Fibroblast of lung (primary cell): ENCODE data around the gene CREB5. TPM values are rescaled to one million over a fixed set of nuclear protein-coding genes. Genes with fewer than 3 reads are reported as not detected.

Source experiments
- DNase-seq, 2 donors: peaks; one replicate each; pipeline versions ENCODE4 v3.0.0 to v3.0.0-alpha.2; 2010; ENCODE audit warnings: low read depth in 2 of 2
- H2AFZ ChIP-seq: 2 replicates; pipeline ENCODE4 v1.5.1; 2012; ENCODE audit warnings: low read length, control low read depth, inconsistent platforms
- H3K27ac ChIP-seq: 2 replicates; pipeline ENCODE4 v1.5.1; 2011; ENCODE audit warnings: low read length, control low read depth; ENCODE audit not compliant: insufficient read depth
- H3K27me3 ChIP-seq: 2 replicates; pipeline ENCODE4 v1.5.1; 2011; ENCODE audit warnings: mild to moderate bottlenecking, low read length; ENCODE audit not compliant: control insufficient read depth, insufficient read depth
- H3K36me3 ChIP-seq: 2 replicates; pipeline ENCODE4 v1.5.1; 2011; ENCODE audit warnings: low read length; ENCODE audit not compliant: control insufficient read depth, insufficient read depth
- H3K4me1 ChIP-seq: 2 replicates; pipeline ENCODE4 v1.5.1; 2011; ENCODE audit warnings: low read length; ENCODE audit not compliant: control insufficient read depth, insufficient read depth; ENCODE audit errors: extremely low read depth
- H3K4me2 ChIP-seq: 2 replicates; pipeline ENCODE4 v1.5.1; 2011; ENCODE audit warnings: low read length, control low read depth; ENCODE audit not compliant: insufficient read depth; ENCODE audit errors: extremely low read depth
- H3K4me3 ChIP-seq, 4 experiments: fragments of 200-600 bp in 1 of 4; sonication (generic) in 1 of 4; replicated peaks in 1 of 4; 2 replicates each; pipeline ENCODE4 v1.5.1; 2011 to 2016; ENCODE audit warnings: low read length in 4 of 4, low read depth in 3 of 4, mild to moderate bottlenecking in 3 of 4, control low read depth in 2 of 4, inconsistent platforms in 1 of 4, mixed read lengths in 1 of 4; ENCODE audit not compliant: insufficient read depth in 1 of 4; ENCODE audit errors: control extremely low read depth in 1 of 4
- H3K79me2 ChIP-seq: 2 replicates; pipeline ENCODE4 v1.5.1; 2012; ENCODE audit warnings: mild to moderate bottlenecking, low read length, inconsistent platforms; ENCODE audit not compliant: control insufficient read depth, insufficient read depth
- H3K9ac ChIP-seq: 2 replicates; pipeline ENCODE4 v1.5.1; 2011; ENCODE audit warnings: mild to moderate bottlenecking, low read length, control low read depth; ENCODE audit not compliant: insufficient read depth
- H3K9me3 ChIP-seq: 2 replicates; pipeline ENCODE4 v1.5.1; 2012; ENCODE audit warnings: low read depth, low read length; ENCODE audit not compliant: control insufficient read depth, insufficient read depth
- H4K20me1 ChIP-seq: 2 replicates; pipeline ENCODE4 v1.5.1; 2011; ENCODE audit warnings: low read length; ENCODE audit not compliant: control insufficient read depth, insufficient read depth; ENCODE audit errors: extremely low read depth
- CTCF ChIP-seq, 2 donors: IDR thresholded peaks in 1 of 2; conservative IDR thresholded peaks in 1 of 2; 1 replicate in 1 of 2; 2 replicates in 1 of 2; pipeline ENCODE4 v1.5.1; 2011 to 2012; ENCODE audit warnings: low read length in 2 of 2, control low read depth in 1 of 2, inconsistent platforms in 1 of 2, low read depth in 1 of 2, mild to moderate bottlenecking in 1 of 2
- EZH2 ChIP-seq: IDR thresholded peaks from 2 replicates; pipeline ENCODE4 v1.5.1; 2012; ENCODE audit warnings: low read length, control low read depth, mild to moderate bottlenecking; ENCODE audit errors: missing control alignments
- polyA plus RNA-seq, 2 donors: library from polyadenylated mRNA; depleted of rRNA in 1 of 2; stranded (reverse) in 1 of 2; unstranded in 1 of 2; fragments of >200 nt; gene quantifications; 2 replicates each; pipeline ENCODE4 v1.2.1, GENCODE V29; 2011 to 2012; ENCODE audit warnings: missing spikeins in 1 of 2
- total RNA-seq: library from RNA; depleted of rRNA; stranded (reverse); fragments of >200 nt; gene quantifications from 2 replicates; pipeline ENCODE4 v1.2.1, GENCODE V29; 2014

The CREB5 gene
- total and polyA plus RNA-seq, 2 donors (not counting 1 experiment from before 2014, with no cell fraction given), result 8.2 to 28.4 TPM

GRCh38 chr7:28723336-28723735 lies 311.0 kb downstream of the CREB5 start:
- H3K4me3 ChIP-seq, result no peak overlapping the region
- H3K9ac ChIP-seq, result no peak overlapping the region
- no peak for DNase-seq
- no peaks in the 10 kb centered on the region for H3K9me3 ChIP-seq
- no peak for TF ChIP-seq EZH2
- TF ChIP-seq CTCF (conservative IDR thresholded peaks at IDR 0.05 in 1 of 2, IDR thresholded peaks at IDR 0.05 in 1 of 2; ENCODE audit: low read depth in 1 of 2, low read length in 2 of 2), result no peak
- no peaks in the 10 kb centered on the region for H3K27me3 ChIP-seq
- no peak overlapping the region for H3K27ac ChIP-seq
- H3K79me2 ChIP-seq, result no peaks in the 10 kb centered on the region
- no peak overlapping the region for H3K4me2 ChIP-seq
- H4K20me1 ChIP-seq, result no peaks in the 10 kb centered on the region
- no peaks in the 10 kb centered on the region for H3K36me3 ChIP-seq
- no peak overlapping the region for H2AFZ ChIP-seq
- no peaks in the 10 kb centered on the region for H3K4me1 ChIP-seq

GRCh38 chr7:28724563-28724962 lies 312.2 kb downstream of the CREB5 start:
- no peak overlapping the region for H3K27ac ChIP-seq
- H3K27me3 ChIP-seq, result no peaks in the 10 kb centered on the region
- H3K4me2 ChIP-seq, result no peak overlapping the region
- H3K9me3 ChIP-seq, result no peaks in the 10 kb centered on the region
- no peak for DNase-seq
- no peak overlapping the region for H2AFZ ChIP-seq
- no peak overlapping the region for H3K4me3 ChIP-seq
- TF ChIP-seq CTCF (conservative IDR thresholded peaks at IDR 0.05 in 1 of 2, IDR thresholded peaks at IDR 0.05 in 1 of 2; ENCODE audit: low read depth in 1 of 2, low read length in 2 of 2) (no peak), EZH2 (no peak)
- no peaks in the 10 kb centered on the region for H3K4me1 ChIP-seq
- H3K79me2 ChIP-seq, result no peaks in the 10 kb centered on the region
- no peak overlapping the region for H3K9ac ChIP-seq
- H3K36me3 ChIP-seq, result no peaks in the 10 kb centered on the region
- H4K20me1 ChIP-seq, result no peaks in the 10 kb centered on the region

- Histone ChIP-seq H3K9me3 (no peaks in the 10 kb centered on the region), H3K4me1 (no peaks in the 10 kb centered on the region), H3K27me3 (no peaks in the 10 kb centered on the region), H3K4me3 (no peak overlapping the region), H2AFZ (no peak overlapping the region), H3K27ac (no peak overlapping the region), H3K36me3 (no peaks in the 10 kb centered on the region), H3K9ac (no peak overlapping the region), H4K20me1 (no peaks in the 10 kb centered on the region), H3K4me2 (no peak overlapping the region), H3K79me2 (no peaks in the 10 kb centered on the region)
- TF ChIP-seq EZH2, result no peak
- no peak for TF ChIP-seq CTCF (conservative IDR thresholded peaks at IDR 0.05 in 1 of 2, IDR thresholded peaks at IDR 0.05 in 1 of 2; ENCODE audit: low read depth in 1 of 2, low read length in 2 of 2)
- DNase-seq, result no peak
These were observed 312.8 kb downstream of the CREB5 start for GRCh38 chr7:28725045-28725642.
